CD4-positive, CD25-positive, alpha-beta regulatory T cell (primary cell): ENCODE measurements around the gene EIF2A. TPM values are rescaled to one million over a fixed set of nuclear protein-coding genes. Genes with fewer than 3 reads are reported as not detected.

Source experiments
- ATAC-seq, 2 donors: fragments of 150-1000 bp; cut with Tn5 transposase; one replicate each; pipeline ENCODE4 v1.10.0; 2021; ENCODE audit warnings: low read depth in 2 of 2, moderate number of reproducible peaks in 2 of 2, moderate library complexity in 1 of 2
- DNase-seq, 3 donors: peaks; one replicate each; pipeline versions ENCODE4 v3.0.0 to v3.0.0-alpha.2; 2012 to 2022; ENCODE audit warnings: mixed read lengths in 1 of 3
- H3K27ac ChIP-seq: one replicate; pipeline ENCODE4 v1.7.0; 2013; ENCODE audit warnings: mild to moderate bottlenecking, low read length; ENCODE audit not compliant: insufficient read depth, poor library complexity, severe bottlenecking
- H3K27me3 ChIP-seq: one replicate; pipeline ENCODE4 v1.7.0; 2013; ENCODE audit warnings: low read length; ENCODE audit not compliant: control insufficient read depth, insufficient read depth
- H3K36me3 ChIP-seq: one replicate; pipeline ENCODE4 v1.7.0; 2013; ENCODE audit warnings: mild to moderate bottlenecking, low read length, moderate library complexity; ENCODE audit not compliant: control insufficient read depth, insufficient read depth
- H3K4me1 ChIP-seq: 2 replicates; pipeline ENCODE4 v1.7.0; 2013; ENCODE audit warnings: mild to moderate bottlenecking, low read length; ENCODE audit not compliant: insufficient read depth, control insufficient read depth, poor library complexity, severe bottlenecking
- H3K4me3 ChIP-seq: one replicate; pipeline ENCODE4 v1.7.0; 2013; ENCODE audit warnings: low read depth, mild to moderate bottlenecking, low read length, moderate library complexity
- H3K9me3 ChIP-seq, 2 experiments: 1 replicate in 1 of 2; 2 replicates in 1 of 2; pipeline ENCODE4 v1.7.0; 2013; ENCODE audit warnings: low read length in 2 of 2, mild to moderate bottlenecking in 1 of 2, moderate library complexity in 1 of 2; ENCODE audit not compliant: control insufficient read depth in 2 of 2
- H3K27ac Mint-ChIP-seq, 3 donors: one replicate each; pipeline ENCODE4 v1.8.0; 2020 to 2022; ENCODE audit warnings: mild to moderate bottlenecking in 3 of 3, mixed read lengths in 3 of 3, moderate library complexity in 2 of 3
- H3K27me3 Mint-ChIP-seq: one replicate; pipeline ENCODE4 v1.8.0; 2022; ENCODE audit warnings: mild to moderate bottlenecking, mixed read lengths
- H3K36me3 Mint-ChIP-seq: one replicate; pipeline ENCODE4 v1.8.0; 2020; ENCODE audit warnings: mixed read lengths
- H3K4me1 Mint-ChIP-seq, 4 donors: one replicate each; pipeline ENCODE4 v1.8.0; 2020 to 2022; ENCODE audit warnings: mixed read lengths in 4 of 4, mild to moderate bottlenecking in 1 of 4
- H3K4me3 Mint-ChIP-seq, 4 donors: one replicate each; pipeline ENCODE4 v1.8.0; 2020 to 2022; ENCODE audit warnings: mild to moderate bottlenecking in 4 of 4, mixed read lengths in 4 of 4, moderate library complexity in 3 of 4
- H3K9me3 Mint-ChIP-seq, 7 donors: one replicate each; pipeline ENCODE4 v1.8.0; 2020 to 2022; ENCODE audit warnings: mixed read lengths in 7 of 7, mild to moderate bottlenecking in 3 of 7, moderate library complexity in 2 of 7
- polyA plus RNA-seq, 4 donors: library from polyadenylated mRNA; unstranded; fragments of 300-500 nt; fragmentation: Illumina TruSeq; gene quantifications; one replicate each; pipeline ENCODE4 v1.2.3, GENCODE V29; 2021
- total RNA-seq: library from RNA; stranded (reverse); gene quantifications from one replicate; pipeline ENCODE4 v1.2.3, GENCODE V29; 2022

Gene EIF2A
- total and polyA plus RNA-seq, 5 donors from 2014 or later, result 34.1 to 94.4 (median 49.4) TPM

- H3K4me3 ChIP-seq, result peak within 1 kb of the TSS; percentile 96
- peak; percentile 86 for ATAC-seq
- peaks cover 41 to 72% (median 57%) of the 10 kb centered on the region in 4 donors for H3K4me1 Mint-ChIP-seq
Measured at GRCh38 chr3:150603153-150603979, 56.8 kb downstream of the EIF2A start, which contains the start of gene SELENOT. SELENOT (plus strand) TSS chr3:150603321; CDS start chr3:150603363, 42 bp downstream.

GRCh38 chr3:150603980-150604319 is 57.4 kb downstream of the EIF2A start:
- no peak for ATAC-seq
- H3K27me3 ChIP-seq, result no peaks in the 10 kb centered on the region
- H3K4me1 ChIP-seq, result peaks cover 49% of the 10 kb centered on the region

More at GRCh38 chr3:150603153-150603979, 56.8 kb downstream of the EIF2A start, which contains the start of gene SELENOT:
- Mint-ChIP-seq H3K27me3 (peaks cover 12% of the 10 kb centered on the region), H3K27ac (peak within 1 kb of the TSS; percentile 93 to 100 (median 99)), H3K4me3 (peak within 1 kb of the TSS; percentile 94 to 99 (median 96)), H3K9me3 (peaks cover 0 to 4% (median 0%) of the 10 kb centered on the region in 7 donors), H3K36me3 (peaks cover 18% of the 10 kb centered on the region)
- peaks cover 46% of the 10 kb centered on the region for H3K4me1 ChIP-seq
- peak within 1 kb of the TSS; percentile 98 for H3K27ac ChIP-seq
- DNase-seq, result peak; percentile 90 to 96 (median 96)
- no peaks in the 10 kb centered on the region for H3K27me3 ChIP-seq
- peaks cover 11% of the 10 kb centered on the region for H3K36me3 ChIP-seq
- H3K9me3 ChIP-seq, result no peaks in the 10 kb centered on the region

GRCh38 chr3:150605998-150606641 is 59.5 kb downstream of the EIF2A start:
- Histone ChIP-seq H3K4me1 (peaks cover 65% of the 10 kb centered on the region), H3K4me3 (peak overlapping the region; percentile 75), H3K27me3 (no peaks in the 10 kb centered on the region), H3K9me3 (no peaks in the 10 kb centered on the region), H3K36me3 (peaks cover 11% of the 10 kb centered on the region), H3K27ac (no peak overlapping the region)
- peak overlapping the region in 1 of 3 donors; percentile 42 for H3K27ac Mint-ChIP-seq
- H3K27me3 Mint-ChIP-seq, result peaks cover 12% of the 10 kb centered on the region
- H3K36me3 Mint-ChIP-seq, result peaks cover 14% of the 10 kb centered on the region
- no peak for ATAC-seq
- peaks cover 49 to 88% (median 71%) of the 10 kb centered on the region in 4 donors for H3K4me1 Mint-ChIP-seq
- peaks cover 0 to 4% (median 0%) of the 10 kb centered on the region in 7 donors for H3K9me3 Mint-ChIP-seq
- peak overlapping the region; percentile 69 to 99 (median 85) for H3K4me3 Mint-ChIP-seq
- DNase-seq, result no peak

More at GRCh38 chr3:150603980-150604319, 57.4 kb downstream of the EIF2A start:
- H3K9me3 Mint-ChIP-seq, result peaks cover 0 to 4% (median 0%) of the 10 kb centered on the region in 7 donors
- H3K27ac Mint-ChIP-seq, result peak overlapping the region; percentile 93 to 100 (median 99)
- peak overlapping the region; percentile 96 for H3K4me3 ChIP-seq
- peaks cover 46 to 78% (median 63%) of the 10 kb centered on the region in 4 donors for H3K4me1 Mint-ChIP-seq
- peak overlapping the region; percentile 94 to 99 (median 96) for H3K4me3 Mint-ChIP-seq
- H3K9me3 ChIP-seq, result no peaks in the 10 kb centered on the region
- H3K27me3 Mint-ChIP-seq, result peaks cover 12% of the 10 kb centered on the region
- no peak for DNase-seq
- H3K27ac ChIP-seq, result peak overlapping the region; percentile 98
- peaks cover 18% of the 10 kb centered on the region for H3K36me3 Mint-ChIP-seq
- peaks cover 11% of the 10 kb centered on the region for H3K36me3 ChIP-seq

GRCh38 chr3:150607267-150608065 is 60.9 kb downstream of the EIF2A start:
- Mint-ChIP-seq H3K36me3 (peaks cover 18% of the 10 kb centered on the region), H3K4me3 (peak overlapping the region; percentile 23 to 94 (median 72)), H3K27ac (peak overlapping the region in 1 of 3 donors; percentile 17), H3K27me3 (peaks cover 12% of the 10 kb centered on the region), H3K9me3 (peaks cover 0 to 4% (median 0%) of the 10 kb centered on the region in 7 donors), H3K4me1 (peaks cover 46 to 84% (median 67%) of the 10 kb centered on the region in 4 donors)
- Histone ChIP-seq H3K27ac (no peak overlapping the region), H3K4me3 (peak overlapping the region; percentile 75), H3K4me1 (peaks cover 62% of the 10 kb centered on the region), H3K27me3 (no peaks in the 10 kb centered on the region), H3K9me3 (no peaks in the 10 kb centered on the region), H3K36me3 (peaks cover 18% of the 10 kb centered on the region)
- ATAC-seq (no peak), DNase-seq (no peak)

- Mint-ChIP-seq H3K4me1 (peaks cover 60 to 85% (median 74%) of the 10 kb centered on the region in 4 donors), H3K9me3 (no peaks in the 10 kb centered on the region), H3K27me3 (no peaks in the 10 kb centered on the region), H3K27ac (peak overlapping the region; percentile 14 to 75 (median 20)), H3K4me3 (peak overlapping the region; percentile 6 to 94 (median 40)), H3K36me3 (peaks cover 37% of the 10 kb centered on the region)
- Histone ChIP-seq H3K27me3 (no peaks in the 10 kb centered on the region), H3K27ac (no peak overlapping the region), H3K4me3 (peak overlapping the region; percentile 60), H3K4me1 (peaks cover 69% of the 10 kb centered on the region), H3K9me3 (no peaks in the 10 kb centered on the region), H3K36me3 (peaks cover 20% of the 10 kb centered on the region)
- DNase-seq, result no peak
- no peak for ATAC-seq
Measured at GRCh38 chr3:150609988-150610387, 63.4 kb downstream of the EIF2A start.

- no peaks in the 10 kb centered on the region for H3K9me3 Mint-ChIP-seq
- peak overlapping the region; percentile 60 for H3K4me3 ChIP-seq
- no peaks in the 10 kb centered on the region for H3K9me3 ChIP-seq
- peak overlapping the region in 2 of 3 donors; percentile 30 to 75 for H3K27ac Mint-ChIP-seq
- peaks cover 61% of the 10 kb centered on the region for H3K4me1 ChIP-seq
- H3K4me1 Mint-ChIP-seq, result peaks cover 57 to 79% (median 70%) of the 10 kb centered on the region in 4 donors
- ATAC-seq (no peak), DNase-seq (no peak)
- H3K27ac ChIP-seq, result no peak overlapping the region
- H3K27me3 ChIP-seq, result no peaks in the 10 kb centered on the region
- H3K36me3 ChIP-seq, result peaks cover 20% of the 10 kb centered on the region
- peaks cover 34% of the 10 kb centered on the region for H3K36me3 Mint-ChIP-seq
- H3K4me3 Mint-ChIP-seq, result peak overlapping the region in 3 of 4 donors; percentile 23 to 94 (median 28)
- H3K27me3 Mint-ChIP-seq, result no peaks in the 10 kb centered on the region
Measured at GRCh38 chr3:150610785-150611184, 64.2 kb downstream of the EIF2A start.

GRCh38 chr3:150611666-150612065 is 65.1 kb downstream of the EIF2A start:
- Mint-ChIP-seq H3K36me3 (peaks cover 33% of the 10 kb centered on the region), H3K4me3 (no peak overlapping the region), H3K27ac (no peak overlapping the region), H3K27me3 (no peaks in the 10 kb centered on the region), H3K4me1 (peaks cover 57 to 73% (median 65%) of the 10 kb centered on the region in 4 donors), H3K9me3 (peaks cover 0 to under 1% (median 0%) of the 10 kb centered on the region in 7 donors)
- no peak for ATAC-seq
- no peaks in the 10 kb centered on the region for H3K9me3 ChIP-seq
- DNase-seq, result no peak
- no peak overlapping the region for H3K4me3 ChIP-seq
- H3K27ac ChIP-seq, result no peak overlapping the region
- peaks cover 16% of the 10 kb centered on the region for H3K36me3 ChIP-seq
- H3K4me1 ChIP-seq, result peaks cover 52% of the 10 kb centered on the region
- no peaks in the 10 kb centered on the region for H3K27me3 ChIP-seq
